HG03469 (cell line): ENCODE results near the gene CD300H.
"Not testable (repeated sequence)": the region's sequence is repeated elsewhere in the genome, so short reads cannot be mapped to it uniquely, and the experiment has no call there.

Experiments used
- ATAC-seq: cut with Tn5 transposase; IDR thresholded peaks from one replicate; pipeline ENCODE4 v1.9.1; 2021; ENCODE audit warnings: mild to moderate bottlenecking, moderate library complexity, moderate number of reproducible peaks; ENCODE audit not compliant: unreplicated experiment

Gene CD300H

DNA sequence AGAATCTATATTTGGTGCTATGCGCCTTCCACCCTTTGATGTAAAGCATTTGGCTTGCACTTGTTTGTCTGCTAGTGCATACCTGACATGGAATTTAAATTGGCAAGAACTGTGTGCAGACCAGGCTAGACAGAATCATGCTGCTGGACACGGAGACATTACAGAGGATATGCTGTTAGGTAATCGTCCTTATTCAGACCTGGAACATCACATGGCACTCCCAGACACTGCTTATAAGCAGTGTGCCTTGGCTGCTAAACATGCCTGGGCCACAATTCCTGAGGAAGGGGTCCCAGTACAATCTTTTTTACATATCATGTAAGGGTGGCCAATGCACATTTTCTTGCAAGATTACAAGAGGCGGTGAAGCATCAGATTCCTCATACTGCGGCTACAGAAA lies 18.4 kb upstream of the CD300H start:
- no peak for ATAC-seq

DNA sequence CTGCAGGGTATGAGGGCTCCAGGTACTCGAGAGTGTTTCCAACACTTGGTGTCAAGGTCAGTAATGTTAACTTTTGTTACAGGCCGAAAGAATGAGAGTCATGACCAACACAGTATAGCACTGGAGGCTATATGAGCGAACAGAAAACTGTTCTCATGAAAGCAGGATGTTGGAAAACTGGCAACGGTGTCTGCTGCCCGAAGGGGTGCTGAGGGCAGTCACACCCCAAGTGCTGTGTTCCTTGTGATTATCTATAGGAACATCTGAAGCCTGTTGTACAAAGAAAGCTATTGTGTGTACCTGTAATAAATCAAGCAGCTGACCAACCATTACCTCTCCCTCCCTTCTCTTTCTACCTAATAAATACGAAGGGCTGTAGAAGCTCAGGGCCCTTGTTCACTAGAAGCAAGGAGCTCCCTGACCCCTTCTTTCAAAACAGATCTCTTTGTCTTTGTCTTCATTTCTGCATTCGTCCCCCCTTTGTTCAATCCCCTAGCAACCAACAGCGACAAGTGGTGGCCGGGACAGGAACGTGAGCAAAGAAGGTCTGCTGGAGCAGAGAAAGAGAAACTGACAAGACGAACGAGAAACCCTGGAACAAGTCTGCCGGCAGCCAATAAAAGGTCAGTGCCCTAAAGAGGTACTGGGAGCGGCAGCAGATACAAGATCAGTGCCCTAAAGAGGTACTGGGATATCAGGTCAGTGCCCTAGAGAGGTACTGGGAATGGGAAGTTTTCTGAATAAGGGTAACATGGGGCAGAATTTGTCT lies 17.2 kb upstream of the CD300H start:
- ATAC-seq: no peak

DNA sequence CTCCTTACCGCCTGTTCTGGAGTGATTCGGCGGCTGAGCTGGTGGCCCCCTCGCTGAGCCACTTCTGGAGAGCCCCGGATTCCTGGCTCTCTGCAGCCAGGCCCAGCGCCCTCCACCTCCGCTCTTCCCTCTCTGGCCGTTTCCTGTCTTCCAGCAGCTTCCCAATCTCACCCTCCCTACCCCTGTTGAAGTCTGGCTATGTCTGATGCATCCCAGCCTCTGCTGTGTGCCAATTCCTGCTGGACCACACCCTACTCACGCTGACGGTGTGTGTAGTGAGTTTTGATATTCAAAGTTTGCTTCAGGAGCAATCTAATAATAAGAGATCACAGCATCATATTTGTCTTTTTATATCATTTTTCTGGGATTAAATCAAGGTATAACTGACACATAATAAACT lies 15.3 kb upstream of the CD300H start:
- no peak for ATAC-seq

DNA sequence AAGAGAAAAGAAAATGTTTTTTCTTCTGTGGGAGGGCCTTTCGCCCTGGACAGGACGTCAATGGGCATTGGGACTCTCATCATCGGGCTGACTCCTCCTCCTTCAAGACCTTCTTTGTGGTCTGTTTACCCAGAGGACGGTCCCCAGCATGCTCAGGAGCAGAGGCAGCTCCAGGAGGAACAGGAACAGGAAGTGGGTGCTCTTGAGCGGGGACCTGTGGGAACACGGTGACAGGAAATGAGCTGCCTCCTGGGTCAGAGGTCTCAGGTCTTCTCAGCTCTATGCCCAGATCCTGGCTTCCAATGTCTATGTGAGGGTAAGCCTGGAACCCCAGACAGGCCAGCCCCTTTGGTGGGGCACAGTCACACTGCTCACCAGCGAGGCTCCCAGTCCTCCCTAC lies 12.6 kb upstream of the CD300H start:
- no peak for ATAC-seq

DNA sequence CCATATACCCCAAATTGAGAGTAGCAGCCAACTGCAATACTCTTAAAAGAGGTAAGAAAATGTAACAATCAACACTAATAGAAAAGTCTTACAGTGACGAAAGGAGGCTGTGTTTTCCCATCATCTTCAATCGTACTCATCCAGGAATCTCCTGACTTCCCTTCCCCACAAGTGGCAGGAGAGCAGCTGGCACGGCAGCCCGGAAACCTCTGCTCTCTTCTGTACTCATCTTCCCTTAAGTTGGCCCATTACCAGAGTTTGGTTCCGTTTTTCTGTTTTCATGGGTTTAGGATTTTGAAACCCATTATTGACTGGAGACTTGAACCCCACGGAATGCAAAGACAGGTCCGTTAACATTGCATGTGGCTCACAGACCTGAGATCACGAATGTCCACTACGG lies 11.7 kb upstream of the CD300H start:
- ATAC-seq: no peak

DNA sequence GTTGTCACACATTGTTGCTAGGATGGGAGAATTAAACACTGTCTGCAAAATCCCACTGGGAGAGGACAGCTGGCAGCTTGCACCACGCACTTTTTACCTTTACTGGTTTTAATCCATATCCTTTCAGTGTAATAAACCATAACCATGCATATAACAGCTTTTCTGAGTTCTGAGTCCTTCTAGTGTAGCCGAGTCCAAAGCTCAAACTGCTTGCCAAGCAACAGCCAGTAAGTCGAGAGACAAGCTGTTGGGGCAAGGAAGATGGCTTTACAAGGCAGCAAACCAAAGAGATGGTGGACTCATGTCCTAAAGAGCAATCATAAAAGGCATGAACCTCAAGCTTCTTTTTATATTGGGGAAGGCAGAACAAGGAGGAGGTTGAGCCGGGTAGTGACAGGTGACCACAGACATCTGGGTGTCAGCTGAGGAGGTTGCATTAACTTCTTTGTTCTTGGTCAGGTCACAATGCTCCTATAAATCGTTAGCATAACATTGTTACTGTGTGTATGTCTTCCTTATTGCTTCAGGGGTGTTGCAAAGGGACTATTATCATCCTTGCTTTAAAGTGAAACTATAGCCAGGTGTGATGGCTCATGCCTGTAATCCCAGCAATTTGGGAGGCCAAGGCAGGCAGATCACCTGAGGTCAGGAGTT lies 7.3 kb upstream of the CD300H start:
- ATAC-seq: no peak

DNA sequence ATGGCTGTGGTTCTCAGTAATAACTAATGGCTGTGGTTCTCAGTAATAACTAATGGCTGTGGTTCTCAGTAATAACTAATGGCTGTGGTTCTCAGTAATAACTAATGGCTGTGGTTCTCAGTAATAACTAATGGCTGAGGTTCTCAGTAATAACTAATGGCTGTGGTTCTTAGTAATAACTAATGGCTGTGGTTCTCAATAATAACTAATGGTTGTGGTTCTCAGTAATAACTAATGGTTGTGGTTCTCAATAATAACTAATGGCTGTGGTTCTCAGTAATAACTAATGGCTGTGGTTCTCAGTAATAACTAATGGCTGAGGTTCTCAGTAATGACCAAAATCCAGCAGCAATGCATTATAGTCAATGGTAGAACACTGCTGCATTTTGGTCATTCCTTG lies 6.3 kb upstream of the CD300H start:
- not testable (repeated sequence) for ATAC-seq

DNA sequence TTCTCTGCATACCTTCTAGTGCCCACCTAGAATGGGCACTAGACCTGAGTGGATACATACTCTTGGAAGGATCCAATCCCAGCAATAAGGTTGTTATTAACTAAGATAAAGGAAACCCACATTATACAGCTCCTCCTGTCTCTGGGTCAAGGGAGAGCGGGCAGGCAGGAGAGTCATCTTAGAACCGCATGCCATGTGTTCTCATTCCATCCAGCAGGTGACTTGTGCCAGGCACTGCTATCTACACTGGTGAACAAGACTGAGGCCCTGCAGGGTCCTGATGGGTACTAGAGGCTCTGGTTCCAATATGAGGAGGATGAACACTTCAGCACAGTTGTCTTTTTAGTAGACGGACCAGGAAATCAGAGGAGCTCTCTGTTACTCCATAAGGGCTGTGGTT lies 5.9 kb upstream of the CD300H start:
- no peak for ATAC-seq

DNA sequence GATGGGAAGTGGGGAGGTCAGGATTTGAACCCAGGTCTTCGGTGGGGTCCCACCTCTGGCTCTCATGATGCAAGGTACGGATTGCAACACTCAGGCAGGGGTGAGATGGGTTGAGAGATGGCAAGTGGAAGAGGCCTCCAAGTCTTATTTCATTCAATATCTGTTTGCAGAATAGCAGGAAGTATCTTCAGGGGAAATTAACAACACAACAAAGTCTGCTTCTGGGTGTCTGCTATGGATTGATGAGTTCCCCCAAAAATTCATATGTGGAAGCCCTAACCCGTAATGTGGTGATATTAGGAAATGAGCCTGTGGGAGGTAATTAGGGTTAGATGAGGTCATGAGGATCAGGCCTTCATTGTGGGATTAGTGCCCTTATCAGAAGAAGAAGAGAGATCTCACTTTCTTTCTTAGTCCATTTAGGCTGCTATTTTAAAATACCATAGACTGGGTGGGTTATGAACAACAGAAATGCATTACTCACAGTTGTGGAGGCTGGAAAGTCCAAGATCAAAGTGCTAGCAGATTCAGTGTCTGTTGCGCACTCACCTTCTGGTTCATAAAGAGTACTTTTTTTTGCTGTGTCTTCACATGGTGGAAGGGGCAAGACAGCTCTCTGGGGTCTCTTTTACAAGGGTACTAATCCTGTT lies 4.4 kb upstream of the CD300H start:
- ATAC-seq: no peak

DNA sequence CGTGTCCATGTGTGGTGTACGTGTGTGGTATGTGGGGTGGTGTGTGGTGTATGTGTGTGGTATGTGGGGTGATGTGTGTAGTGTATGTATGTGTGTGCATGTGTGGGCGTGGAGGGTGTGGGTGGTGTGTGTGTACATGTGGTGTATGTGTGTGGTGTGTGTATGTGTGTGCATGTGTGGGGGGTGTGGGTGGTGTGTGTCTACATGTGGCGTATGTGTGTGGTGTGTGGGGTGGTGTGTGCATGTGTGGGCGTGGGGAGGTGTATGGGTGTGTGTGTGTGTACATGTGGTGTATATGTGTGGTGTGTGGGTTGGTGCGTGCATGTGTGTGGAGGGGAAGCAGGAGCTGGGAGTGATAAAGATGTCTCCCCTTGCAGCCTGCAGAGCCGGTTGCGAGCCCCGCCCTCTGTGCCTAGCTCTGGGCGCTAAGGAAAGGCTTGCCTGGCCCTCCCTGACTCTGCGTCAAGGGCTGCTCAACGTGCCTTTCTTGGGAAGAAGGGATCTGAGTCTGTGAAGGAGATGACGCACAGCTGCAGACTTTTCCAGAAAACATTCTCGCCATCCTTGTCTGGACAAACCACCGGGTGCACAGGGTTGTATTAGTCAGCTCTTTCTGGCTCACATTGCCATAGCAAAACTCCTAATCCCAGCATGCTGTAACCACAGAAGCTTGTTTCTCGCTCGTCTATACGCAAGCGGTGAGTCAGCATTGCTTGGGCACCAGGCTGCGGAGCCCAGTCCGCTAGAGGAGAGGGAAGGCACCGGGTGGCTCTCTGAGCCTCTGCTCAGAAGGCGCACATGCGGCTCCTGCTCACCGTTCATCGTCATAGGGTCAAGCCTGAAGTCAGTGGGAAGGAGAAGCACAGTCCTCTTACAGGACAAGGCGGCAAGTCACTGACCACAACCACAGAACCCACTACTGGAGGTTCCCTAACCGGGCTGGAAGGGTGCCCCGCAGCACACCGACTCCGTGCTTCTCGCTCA lies 2.0 kb upstream of the CD300H start:
- no peak for ATAC-seq

DNA sequence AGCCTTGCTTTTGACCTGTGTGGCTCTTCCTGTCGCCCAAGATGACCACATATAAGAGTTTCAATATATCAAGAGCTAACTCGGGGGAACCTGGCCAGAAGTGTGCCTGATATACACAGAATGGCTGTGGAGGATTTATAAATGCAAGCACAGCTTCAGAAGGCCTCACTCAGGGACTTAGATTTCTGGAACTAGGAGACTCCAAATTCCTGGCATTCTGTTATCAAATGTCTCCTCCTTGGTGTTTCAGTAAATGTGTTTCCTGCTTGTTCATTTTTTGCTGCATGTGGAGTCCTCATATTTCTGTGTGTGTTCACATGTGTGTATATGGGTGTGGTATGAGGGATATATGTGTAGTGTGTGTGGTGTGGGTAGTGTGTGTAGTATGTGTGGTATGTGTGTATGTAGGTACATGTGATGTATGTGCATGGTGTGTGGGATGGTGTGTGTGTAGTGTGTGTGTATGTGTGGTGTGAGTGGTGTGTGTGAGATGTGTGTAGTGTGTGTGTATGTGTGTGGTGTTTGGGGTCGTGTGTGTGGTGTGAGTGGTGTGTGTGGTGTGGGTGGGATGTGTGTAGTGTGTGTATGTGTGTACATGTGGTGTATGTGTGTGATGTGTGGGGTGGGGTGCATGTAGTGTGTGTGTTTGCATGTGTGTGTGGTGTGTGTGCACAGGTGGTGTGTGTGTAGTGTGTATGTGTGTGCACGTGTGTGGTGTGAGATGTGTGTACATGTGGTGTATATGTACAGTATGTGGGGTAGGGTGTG lies 981 bp upstream of the CD300H start:
- ATAC-seq: no peak

DNA sequence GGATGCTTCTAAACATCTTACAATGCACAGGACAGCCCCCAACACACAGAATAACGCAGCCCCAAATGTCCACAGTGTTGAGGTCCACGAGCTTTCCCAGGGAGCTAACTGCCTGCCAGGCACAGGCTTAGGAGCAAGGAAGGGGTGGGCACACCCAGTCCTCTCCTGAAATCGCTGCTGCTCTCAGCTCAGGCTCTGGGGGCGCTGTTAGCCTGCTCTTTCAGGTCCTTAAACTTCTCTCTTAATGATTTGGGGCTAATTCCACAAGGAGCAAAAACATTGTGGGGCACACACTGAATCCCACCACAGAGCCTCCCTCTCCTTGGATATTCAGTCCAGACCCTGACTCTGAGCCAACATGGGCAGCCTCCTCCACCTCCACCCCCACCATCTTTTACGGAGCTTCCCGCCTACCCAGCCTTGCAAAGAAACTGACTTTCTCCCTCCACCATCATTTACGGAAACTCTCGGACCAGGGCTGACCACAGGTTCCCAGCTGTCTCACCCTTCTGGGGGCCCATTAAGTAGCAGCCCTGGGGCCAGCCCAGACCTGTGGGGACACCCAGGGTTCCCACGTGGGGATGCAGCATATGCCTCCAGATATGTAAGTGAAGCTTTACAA lies 1.1 kb downstream of the CD300H start:
- ATAC-seq: no peak

DNA sequence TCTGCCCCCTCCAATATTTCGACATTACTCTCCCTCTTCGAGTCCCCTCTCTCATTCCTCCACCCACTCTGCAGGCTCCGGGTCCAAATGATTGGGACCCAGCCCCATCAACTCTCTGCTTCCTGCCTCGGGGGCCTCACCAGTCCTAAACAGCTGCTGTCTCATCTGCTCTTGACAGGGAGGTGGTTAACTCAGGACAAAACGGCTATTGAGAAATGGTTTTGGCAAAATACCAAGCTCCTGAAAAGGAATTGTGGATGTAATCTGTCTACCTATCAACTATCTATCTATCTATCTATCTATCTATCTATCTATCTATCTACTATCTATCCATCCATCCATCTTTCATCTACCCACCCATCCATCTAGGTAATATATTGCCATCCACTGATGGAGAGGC lies 2.2 kb downstream of the CD300H start:
- ATAC-seq: no peak

DNA sequence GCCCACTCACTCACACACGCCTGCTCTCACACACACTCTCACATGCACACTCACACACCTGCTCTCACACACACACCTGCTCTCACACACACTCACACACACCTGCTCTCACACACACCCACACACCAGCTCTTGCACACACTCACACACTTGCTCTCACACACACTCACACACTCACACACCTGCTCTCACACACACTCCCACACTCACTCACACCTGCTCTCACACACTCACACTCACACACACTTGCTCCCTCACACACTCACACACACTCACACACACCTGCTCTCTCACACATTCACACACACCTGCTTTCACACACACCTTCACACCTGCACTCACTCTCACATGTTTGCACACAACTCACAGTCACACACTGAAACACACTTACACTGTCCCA lies 4.0 kb downstream of the CD300H start:
- ATAC-seq: no peak

DNA sequence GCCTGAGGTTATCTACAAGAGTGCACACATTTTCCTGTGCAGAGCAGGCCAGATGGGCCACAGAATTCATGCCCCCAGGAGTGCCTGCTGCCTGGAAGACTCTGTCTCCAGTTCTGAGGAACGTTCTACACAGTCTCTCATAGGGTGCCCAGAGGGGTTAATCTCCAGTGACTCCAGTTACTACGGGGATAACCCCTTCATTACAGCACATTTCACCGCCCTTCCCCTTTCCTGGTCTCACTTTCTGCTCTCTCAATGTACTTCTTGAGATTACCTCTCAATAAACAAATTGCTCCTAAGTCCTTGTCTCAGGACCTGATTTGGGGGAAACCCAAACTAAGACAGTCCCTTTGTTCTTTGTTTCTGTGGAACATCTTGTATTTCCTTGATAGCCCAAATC lies 5.7 kb downstream of the CD300H start:
- ATAC-seq: no peak

DNA sequence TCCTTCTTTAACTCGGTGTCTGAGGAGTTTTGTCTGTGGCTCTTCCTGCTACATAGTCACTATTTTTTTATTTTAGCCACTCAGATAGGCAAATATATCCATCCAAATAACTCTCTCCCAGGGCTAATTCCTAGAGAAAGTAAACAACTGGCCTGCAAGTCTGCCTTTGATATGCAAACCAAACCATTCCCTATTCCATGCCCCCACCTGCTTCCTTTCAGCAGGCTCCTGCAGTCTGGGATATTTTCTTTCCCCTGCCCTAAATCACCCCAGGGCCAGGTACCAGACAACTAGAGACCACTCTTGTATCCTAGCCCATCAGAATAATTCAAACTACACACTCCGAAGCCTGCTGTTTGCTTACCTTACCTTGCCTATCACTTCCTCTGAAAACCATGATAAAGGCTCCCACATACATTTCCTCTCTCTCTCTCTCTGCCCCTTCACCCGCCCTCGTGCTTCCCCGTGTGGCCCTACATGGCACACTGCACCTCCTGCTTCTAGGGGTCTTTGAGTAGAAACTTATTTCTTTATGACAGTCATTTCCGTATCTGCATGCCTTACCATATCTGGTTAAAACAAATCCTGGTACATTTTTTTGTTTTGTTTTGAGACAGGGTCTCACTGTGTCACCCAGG lies 8.3 kb downstream of the CD300H start:
- ATAC-seq: no peak

DNA sequence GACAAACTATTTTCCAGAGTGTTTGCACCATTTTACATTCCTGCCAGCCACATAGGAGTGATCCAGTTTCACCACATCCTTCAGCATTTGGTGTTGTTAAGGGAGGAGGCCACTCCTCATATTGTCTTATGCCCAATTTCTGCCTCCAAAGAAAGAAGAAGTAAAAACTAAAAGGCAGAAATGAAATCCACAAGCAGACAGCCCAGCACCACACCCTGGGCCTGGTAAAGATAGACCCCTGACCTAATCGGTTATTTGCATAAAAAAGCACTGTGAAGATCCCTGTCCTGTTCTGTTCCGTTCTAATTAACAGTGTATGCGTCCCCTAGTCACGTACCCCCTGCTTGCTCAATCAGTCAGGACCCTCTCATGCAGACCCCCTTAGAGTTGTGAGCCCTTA lies 8.9 kb downstream of the CD300H start:
- not testable (repeated sequence) for ATAC-seq

DNA sequence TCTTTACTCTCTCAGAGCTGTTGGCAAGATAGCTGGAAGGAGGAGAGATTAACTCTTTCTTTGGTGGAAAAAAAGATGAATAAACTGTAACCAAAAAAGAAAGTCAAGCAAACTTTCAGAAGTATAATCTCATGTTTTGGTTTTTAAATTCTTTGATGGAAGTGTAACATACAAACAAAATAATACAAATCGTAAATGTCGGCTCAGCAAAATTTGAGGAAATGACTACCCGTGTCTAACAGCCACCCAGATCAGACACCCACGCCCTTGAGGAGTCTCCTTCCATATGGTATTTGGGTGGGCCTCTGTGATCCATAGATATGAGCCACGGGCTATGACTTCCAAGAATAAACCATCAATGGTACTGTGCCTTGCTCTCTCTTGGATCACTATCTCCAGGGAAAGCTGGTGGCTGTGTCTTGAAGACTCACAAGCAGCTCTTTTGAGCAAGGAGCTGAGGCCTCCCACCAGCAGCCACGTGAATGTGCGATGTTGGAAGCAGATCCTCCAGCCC lies 11.8 kb downstream of the CD300H start:
- no peak for ATAC-seq

DNA sequence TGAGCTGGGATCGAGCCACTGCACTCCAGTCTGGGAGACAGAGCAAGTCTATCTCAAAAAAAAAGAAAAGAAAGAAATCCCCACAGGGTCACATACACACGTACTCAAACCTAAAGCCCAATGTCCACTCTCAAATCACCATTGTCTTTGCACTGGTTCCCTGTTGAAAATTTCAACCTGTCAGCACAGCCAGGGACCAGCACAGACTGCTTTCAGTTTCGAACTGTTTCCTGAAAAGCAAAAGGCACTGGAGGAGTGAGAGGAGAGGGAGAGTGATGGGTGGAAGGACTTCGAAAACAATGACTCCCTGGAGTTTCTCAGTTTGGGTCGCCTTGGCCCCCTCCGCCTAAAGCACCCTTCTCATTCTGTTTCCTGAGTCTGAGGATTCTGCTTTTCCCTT lies 12.4 kb downstream of the CD300H start:
- no peak for ATAC-seq
